HG02642 (cell line): Measurements from ENCODE around the gene PRDM2.

Experiments
- ATAC-seq: cut with Tn5 transposase; IDR thresholded peaks from one replicate; pipeline ENCODE4 v1.9.1; 2021; ENCODE audit warnings: mild to moderate bottlenecking; ENCODE audit not compliant: unreplicated experiment, poor library complexity

The PRDM2 gene

GRCh38 chr1:13730751-13731482 lies 30.9 kb downstream of the PRDM2 start:
- ATAC-seq: peak; percentile 95

- no peak for ATAC-seq
Measured at GRCh38 chr1:13731897-13732296, 31.9 kb downstream of the PRDM2 start.

GRCh38 chr1:13732971-13733667 lies 33.1 kb downstream of the PRDM2 start:
- ATAC-seq: no peak

GRCh38 chr1:13733711-13734110 lies 33.7 kb downstream of the PRDM2 start:
- no peak for ATAC-seq

- ATAC-seq: no peak
Measured at GRCh38 chr1:13735168-13735930, 35.4 kb downstream of the PRDM2 start.

- no peak for ATAC-seq
Measured at GRCh38 chr1:13737398-13737797, 37.4 kb downstream of the PRDM2 start.

- ATAC-seq: no peak
Measured at GRCh38 chr1:13746342-13746741, 46.4 kb downstream of the PRDM2 start.

GRCh38 chr1:13748610-13749505 lies 48.9 kb downstream of the PRDM2 start:
- ATAC-seq: peak; percentile 84

- ATAC-seq: peak; percentile 32
Measured at GRCh38 chr1:13749543-13750341, 49.8 kb downstream of the PRDM2 start.

- no peak for ATAC-seq
Measured at GRCh38 chr1:13751458-13751871, 51.5 kb downstream of the PRDM2 start.

GRCh38 chr1:13751985-13752384 lies 52.0 kb downstream of the PRDM2 start:
- no peak for ATAC-seq

GRCh38 chr1:13752852-13753251 lies 52.9 kb downstream of the PRDM2 start:
- ATAC-seq: no peak

- ATAC-seq: no peak
Measured at GRCh38 chr1:13753636-13754402, 53.8 kb downstream of the PRDM2 start.

- no peak for ATAC-seq
Measured at GRCh38 chr1:13754510-13755103, 54.6 kb downstream of the PRDM2 start.

GRCh38 chr1:13756557-13757315 lies 56.7 kb downstream of the PRDM2 start:
- ATAC-seq: no peak

GRCh38 chr1:13757693-13758092 lies 57.7 kb downstream of the PRDM2 start:
- no peak for ATAC-seq

- ATAC-seq: no peak
Measured at GRCh38 chr1:13759072-13759471, 59.1 kb downstream of the PRDM2 start.

- ATAC-seq: no peak
Measured at GRCh38 chr1:13760340-13760739, 60.4 kb downstream of the PRDM2 start.
